HepG2 (cell line): ENCODE measurements around the gene ST13. TPM values are rescaled to one million over a fixed set of nuclear protein-coding genes. Genes with fewer than 3 reads are reported as not detected.
A peak's percentile ranks its signal among the peaks of the same experiment; 100 is the strongest.

Source experiments
- BCLAF1 ChIP-seq: fragments of 450-650 bp; IDR thresholded peaks from 2 replicates; pipeline ENCODE4 v1.6.1; 2017; ENCODE audit warnings: mild to moderate bottlenecking
- E2F2 ChIP-seq: sonication (generic); formaldehyde crosslinking; IDR thresholded peaks from 2 replicates; pipeline ENCODE4 v1.4.0; 2020; ENCODE audit warnings: missing genetic modification reagents, borderline replicate concordance
- FOXJ3 ChIP-seq: sonication (generic); formaldehyde crosslinking; IDR thresholded peaks from 2 replicates; pipeline ENCODE4 v1.4.0; 2020; ENCODE audit warnings: missing genetic modification reagents, mild to moderate bottlenecking, borderline replicate concordance
- GLMP ChIP-seq: sonication (generic); formaldehyde crosslinking; IDR thresholded peaks from 2 replicates; pipeline ENCODE4 v1.9.0; 2021; ENCODE audit warnings: missing genetic modification reagents, mild to moderate bottlenecking, borderline replicate concordance
- GMEB2 ChIP-seq: IDR thresholded peaks from 2 replicates; pipeline ENCODE4 v1.6.1; 2016; ENCODE audit warnings: missing biosample characterization, missing genetic modification reagents, low read depth
- ISL2 ChIP-seq: sonication (generic); formaldehyde crosslinking; IDR thresholded peaks from 2 replicates; pipeline ENCODE4 v1.5.0; 2020; ENCODE audit warnings: missing genetic modification reagents
- KMT2A ChIP-seq: sonication (generic); formaldehyde crosslinking; IDR thresholded peaks from 2 replicates; pipeline ENCODE4 v1.4.0; 2020; ENCODE audit warnings: missing genetic modification reagents
- LBX2 ChIP-seq: sonication (generic); formaldehyde crosslinking; IDR thresholded peaks from 2 replicates; pipeline ENCODE4 v1.5.0; 2020; ENCODE audit warnings: missing genetic modification reagents, mild to moderate bottlenecking, borderline replicate concordance
- NBN ChIP-seq: fragments of 450-650 bp; conservative IDR thresholded peaks from 2 replicates; pipeline ENCODE4 v1.6.1; 2017
- NKX3-1 ChIP-seq: sonication (generic); formaldehyde crosslinking; IDR thresholded peaks from 2 replicates; pipeline ENCODE4 v1.5.0; 2020; ENCODE audit warnings: missing genetic modification reagents
- RXRA ChIP-seq: sonication (generic); formaldehyde crosslinking; IDR thresholded peaks from 2 replicates; pipeline ENCODE4 v1.5.1; 2020; ENCODE audit warnings: missing genetic modification reagents
- SMAD3 ChIP-seq: sonication (generic); formaldehyde crosslinking; IDR thresholded peaks from 2 replicates; pipeline ENCODE4 v1.4.0; 2020; ENCODE audit warnings: missing genetic modification reagents
- SNRNP70 ChIP-seq: fragments of 200-400 bp; formaldehyde crosslinking; IDR thresholded peaks from 2 replicates; pipeline ENCODE4 v1.6.1; 2017; ENCODE audit warnings: mild to moderate bottlenecking, low read depth, low read length, moderate library complexity
- TRIM22 ChIP-seq: fragments of 450-650 bp; IDR thresholded peaks from 2 replicates; pipeline ENCODE4 v1.6.1; 2017
- ZBTB3 ChIP-seq: sonication (generic); formaldehyde crosslinking; IDR thresholded peaks from 2 replicates; pipeline ENCODE4 v1.4.0; 2020; ENCODE audit warnings: low read depth, mild to moderate bottlenecking, moderate library complexity, missing genetic modification reagents, borderline replicate concordance
- ZNF251 ChIP-seq: sonication (generic); formaldehyde crosslinking; IDR thresholded peaks from 2 replicates; pipeline ENCODE4 v1.9.0; 2021; ENCODE audit warnings: mild to moderate bottlenecking, missing genetic modification reagents
- ZNF263 ChIP-seq: sonication (generic); formaldehyde crosslinking; IDR thresholded peaks from 2 replicates; pipeline ENCODE4 v1.4.0; 2020; ENCODE audit warnings: missing genetic modification reagents
- ZNF367 ChIP-seq: sonication (generic); formaldehyde crosslinking; IDR thresholded peaks from 2 replicates; pipeline ENCODE4 v1.4.0; 2020; ENCODE audit warnings: missing genetic modification reagents, borderline replicate concordance
- ZNF549 ChIP-seq: sonication (generic); formaldehyde crosslinking; IDR thresholded peaks from 2 replicates; pipeline ENCODE4 v1.5.0; 2020; ENCODE audit warnings: missing genetic modification reagents
- ZNF567 ChIP-seq: sonication (generic); formaldehyde crosslinking; IDR thresholded peaks from 2 replicates; pipeline ENCODE4 v1.8.1; 2023; ENCODE audit warnings: mild to moderate bottlenecking, missing genetic modification reagents, borderline replicate concordance
- ZNF775 ChIP-seq: sonication (generic); formaldehyde crosslinking; IDR thresholded peaks from 2 replicates; pipeline ENCODE4 v1.4.0; 2020; ENCODE audit warnings: missing genetic modification reagents, mild to moderate bottlenecking, moderate library complexity, borderline replicate concordance
- polyA plus RNA-seq, 8 experiments: library from polyadenylated mRNA; depleted of rRNA in 3 of 8; stranded (reverse) in 7 of 8; unstranded in 1 of 8; fragments of >200 nt; fragmentation: Illumina TruSeq in 4 of 8; extraction: Trizol in 4 of 8; gene quantifications; 2 replicates each; pipeline versions ENCODE4 v1.2.1 to v1.2.3, GENCODE V29; 2011 to 2016; ENCODE audit warnings: low read depth in 4 of 8, missing spikeins in 1 of 8, mixed read lengths in 1 of 8; ENCODE audit not compliant: insufficient read depth in 1 of 8
- total RNA-seq, 5 experiments: library from RNA; depleted of rRNA; stranded (reverse); fragments of >200 nt; fragmentation: Illumina TruSeq; extraction: Trizol; gene quantifications; 2 replicates each; pipeline ENCODE4 v1.2.3, GENCODE V29; 2016; ENCODE audit warnings: low read depth in 1 of 5

ST13 gene
- total and polyA plus RNA-seq, 2 of the 13 experiments (the other 11 are each of a cell fraction or from before 2014, with no cell fraction given) = 110 to 274 TPM

GRCh38 chr22:40856513-40857308 is at the start of gene ST13, which contains the start of gene XPNPEP3 (continued):
- TF ChIP-seq TRIM22 (no peak), NKX3-1 (CRISPR knock-in tag) (no peak), E2F2 (peak; percentile 35; the same call in 1 of the 2 replicates), FOXJ3 (CRISPR knock-in tag) (0 out of 2 replicates have a peak, but pooled peaks have one; percentile 40), ZNF367 (CRISPR knock-in tag) (no peak), SMAD3 (CRISPR knock-in tag) (peak; percentile 48), SNRNP70 (no peak), ZNF775 (peak; percentile 34; the same call in 1 of the 2 replicates), ISL2 (CRISPR knock-in tag) (peak; percentile 40; the same call in 1 of the 2 replicates), GLMP (no peak), RXRA (CRISPR knock-in tag) (peak; percentile 59), ZNF567 (CRISPR knock-in tag) (no peak), NBN (no peak), ZNF263 (peak; percentile 56; the same call in 1 of the 2 replicates), ZNF549 (no peak), ZBTB3 (peak; percentile 91; the same call in 1 of the 2 replicates), LBX2 (CRISPR knock-in tag) (no peak), GMEB2 (CRISPR knock-in tag) (no peak; the same call in 1 of the 2 replicates), BCLAF1 (no peak), KMT2A (CRISPR knock-in tag) (peak; percentile 93), ZNF251 (peak; percentile 66; the same call in 1 of the 2 replicates)
